Thymus (tissue), 11 donors: ENCODE measurements around the gene PRAC1. TPM values are rescaled to one million over a fixed set of nuclear protein-coding genes. Genes with fewer than 3 reads are reported as not detected.

ENCODE experiments used
- DNase-seq, 9 donors: peaks; one replicate each; pipeline ENCODE4 v3.0.0-alpha.2; 2013; ENCODE audit warnings: low spot score in 9 of 9, low read depth in 6 of 9, missing footprints in 1 of 9
- H3K27ac ChIP-seq, 2 donors: one replicate each; pipeline ENCODE4 v1.5.1; 2013; ENCODE audit warnings: control low read depth in 1 of 2, low read depth in 1 of 2, low read length in 1 of 2, mild to moderate bottlenecking in 1 of 2, moderate library complexity in 1 of 2
- H3K27me3 ChIP-seq, 2 donors: one replicate each; pipeline ENCODE4 v1.5.1; 2013; ENCODE audit warnings: low read length in 1 of 2; ENCODE audit not compliant: control insufficient read depth in 2 of 2, insufficient read depth in 1 of 2
- H3K36me3 ChIP-seq, 2 donors: one replicate each; pipeline ENCODE4 v1.5.1; 2013; ENCODE audit warnings: low read length in 1 of 2, mild to moderate bottlenecking in 1 of 2, moderate library complexity in 1 of 2; ENCODE audit not compliant: control insufficient read depth in 2 of 2, insufficient read depth in 2 of 2
- H3K4me1 ChIP-seq, 2 donors: one replicate each; pipeline ENCODE4 v1.5.1; 2013; ENCODE audit warnings: low read length in 2 of 2; ENCODE audit not compliant: control insufficient read depth in 2 of 2, insufficient read depth in 2 of 2
- H3K4me3 ChIP-seq, 2 donors: one replicate each; pipeline ENCODE4 v1.5.1; 2013; ENCODE audit warnings: low read length in 2 of 2, control low read depth in 1 of 2, mild to moderate bottlenecking in 1 of 2
- H3K9me3 ChIP-seq, 2 donors: one replicate each; pipeline ENCODE4 v1.5.1; 2013; ENCODE audit warnings: low read length in 1 of 2, mild to moderate bottlenecking in 1 of 2; ENCODE audit not compliant: control insufficient read depth in 2 of 2, insufficient read depth in 1 of 2
- WGBS: extraction: QIAGEN DNeasy Blood & Tissue Kit; methylation state at CpG from one replicate; pipeline ENCODE4 v1.1.7; 2013; 5-methylcytosine and 5-hydroxymethylcytosine counted together
- polyA plus RNA-seq: library from polyadenylated mRNA; stranded (reverse); fragments of 200-250 nt; gene quantifications from one replicate; pipeline ENCODE4 v1.2.3, GENCODE V29; 2013
- total RNA-seq: library from RNA; stranded (reverse); fragments of 120-200 nt; gene quantifications from one replicate; pipeline ENCODE4 v1.2.4, GENCODE V29; 2013
- donor health status: healthy.

Gene PRAC1
- total and polyA plus RNA-seq, 2 donors = 0.91 TPM; not detected in 1

GRCh38 chr17:48737330-48738043 is 15.2 kb upstream of the PRAC1 start:
- DNase-seq = no peak
- Histone ChIP-seq H3K36me3 (no peaks in the 10 kb centered on the region), H3K27ac (no peak overlapping the region), H3K4me1 (no peaks in the 10 kb centered on the region), H3K9me3 (peaks cover 0 to 14% of the 10 kb centered on the region in 2 donors), H3K4me3 (no peak overlapping the region), H3K27me3 (peaks cover 76 to 100% of the 10 kb centered on the region in 2 donors)
- 67% methylated on average over 4 of the region's 4 CpGs for WGBS

DNA sequence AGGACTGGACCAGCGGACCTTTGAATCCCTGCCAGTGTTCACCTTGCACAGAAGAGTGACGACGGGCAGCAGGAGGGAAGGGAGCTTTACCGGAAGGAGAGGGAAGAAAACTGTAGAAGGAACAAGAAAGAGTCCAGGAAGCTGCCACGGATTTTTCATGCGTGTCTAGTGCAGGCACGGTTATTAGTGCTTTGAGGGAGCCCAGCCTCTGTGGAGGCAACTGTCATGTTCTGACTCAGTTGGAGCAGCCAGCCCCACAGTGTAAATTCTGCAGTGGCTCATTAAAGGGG is 12.7 kb upstream of the PRAC1 start:
- no peaks in the 10 kb centered on the region for H3K4me1 ChIP-seq
- whole genome bisulfite sequencing = 7% methylated on average over 7 of the region's 7 CpGs
- no peak overlapping the region for H3K27ac ChIP-seq
- no peak for DNase-seq
- peaks cover 82 to 100% of the 10 kb centered on the region in 2 donors for H3K27me3 ChIP-seq
- H3K36me3 ChIP-seq = no peaks in the 10 kb centered on the region
- H3K9me3 ChIP-seq = peaks cover 0 to 14% of the 10 kb centered on the region in 2 donors
- no peak overlapping the region for H3K4me3 ChIP-seq

- Histone ChIP-seq H3K4me3 (no peak overlapping the region), H3K36me3 (no peaks in the 10 kb centered on the region), H3K27me3 (peaks cover 82 to 100% of the 10 kb centered on the region in 2 donors), H3K4me1 (no peaks in the 10 kb centered on the region), H3K27ac (no peak overlapping the region), H3K9me3 (peaks cover 0 to 14% of the 10 kb centered on the region in 2 donors)
- no peak for DNase-seq
- 11% methylated on average over 14 of the region's 14 CpGs for WGBS
Measured at GRCh38 chr17:48734333-48735061, 12.2 kb upstream of the PRAC1 start.

DNA sequence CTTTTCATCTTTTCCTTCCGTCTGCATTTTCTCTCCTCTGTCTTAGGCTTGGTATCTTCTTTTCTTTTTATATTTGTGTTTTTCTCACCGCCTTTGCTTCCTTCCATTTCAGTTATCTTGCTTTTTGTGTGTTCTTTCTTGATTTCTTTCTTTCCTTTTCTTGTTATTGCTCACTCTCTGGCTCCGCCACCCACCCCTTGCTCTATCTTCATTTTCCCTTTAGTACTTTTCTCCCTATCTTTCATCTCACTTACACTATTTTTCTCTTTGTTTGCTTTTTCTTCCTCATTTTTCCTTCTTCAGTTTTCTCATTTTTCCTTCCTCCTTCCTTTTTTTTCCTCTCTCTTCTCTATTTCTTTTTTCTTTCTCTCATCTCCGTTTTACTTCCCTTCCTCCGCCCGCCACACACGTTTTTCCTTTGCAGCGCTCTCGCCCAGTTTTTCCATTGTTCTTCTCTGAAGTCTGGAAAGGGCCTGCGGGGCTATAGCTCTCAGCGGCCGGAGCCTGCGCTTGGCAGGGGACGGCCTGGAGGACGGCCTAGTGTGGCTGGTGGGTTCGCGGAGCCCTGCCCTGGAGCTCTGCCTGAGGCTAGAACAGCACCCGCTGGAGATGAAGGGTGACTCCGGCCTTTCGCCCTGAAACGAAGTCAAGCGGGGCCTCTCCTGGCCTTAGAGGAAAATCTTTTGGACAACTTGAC is 11.5 kb upstream of the PRAC1 start:
- Histone ChIP-seq H3K27ac (no peak overlapping the region), H3K36me3 (no peaks in the 10 kb centered on the region), H3K4me1 (no peaks in the 10 kb centered on the region), H3K4me3 (no peak overlapping the region), H3K27me3 (peaks cover 84 to 100% of the 10 kb centered on the region in 2 donors), H3K9me3 (peaks cover 0 to 11% of the 10 kb centered on the region in 2 donors)
- DNase-seq = no peak
- WGBS = 17% methylated on average over 22 of the region's 22 CpGs

- Histone ChIP-seq H3K4me3 (no peak overlapping the region), H3K36me3 (no peaks in the 10 kb centered on the region)
- no peak for DNase-seq
Measured at GRCh38 chr17:48732688-48733629, 10.6 kb upstream of the PRAC1 start.

GRCh38 chr17:48731355-48731754 is 9.0 kb upstream of the PRAC1 start:
- no peak for DNase-seq
- peaks cover 87 to 100% of the 10 kb centered on the region in 2 donors for H3K27me3 ChIP-seq
- no peak overlapping the region for H3K4me3 ChIP-seq
- no peak overlapping the region for H3K27ac ChIP-seq
- H3K36me3 ChIP-seq = no peaks in the 10 kb centered on the region
- peaks cover 1 to 8% of the 10 kb centered on the region in 2 donors for H3K9me3 ChIP-seq
- H3K4me1 ChIP-seq = peaks cover 0 to 3% of the 10 kb centered on the region in 2 donors

More at GRCh38 chr17:48732688-48733629, 10.6 kb upstream of the PRAC1 start:
- Histone ChIP-seq H3K4me1 (peaks cover 0 to 3% of the 10 kb centered on the region in 2 donors), H3K9me3 (peaks cover under 1 to 8% of the 10 kb centered on the region in 2 donors), H3K27me3 (peaks cover 84 to 100% of the 10 kb centered on the region in 2 donors), H3K27ac (no peak overlapping the region)
- 6% methylated on average over 50 of the region's 50 CpGs for WGBS

DNA sequence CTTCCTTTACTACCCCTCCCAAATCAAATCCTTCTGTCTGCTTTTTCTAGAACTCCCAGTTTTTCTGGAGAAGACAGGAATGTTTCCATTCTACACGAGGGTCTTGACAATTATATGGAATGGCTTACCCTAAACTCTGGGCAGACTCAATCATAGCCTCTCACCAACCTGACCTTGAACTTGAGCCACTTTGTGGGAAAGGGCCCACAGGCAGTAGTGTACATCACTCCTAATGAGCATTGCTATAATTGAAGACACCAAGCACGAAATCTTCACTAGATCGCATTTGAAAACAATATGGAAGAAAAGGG is 7.9 kb upstream of the PRAC1 start:
- 34% methylated on average over 3 of the region's 3 CpGs for WGBS
- DNase-seq = no peak
- Histone ChIP-seq H3K27ac (no peak overlapping the region), H3K4me3 (no peak overlapping the region), H3K4me1 (peaks cover 0 to 3% of the 10 kb centered on the region in 2 donors), H3K27me3 (peaks cover 88 to 100% of the 10 kb centered on the region in 2 donors), H3K9me3 (peaks cover 1 to 9% of the 10 kb centered on the region in 2 donors), H3K36me3 (no peaks in the 10 kb centered on the region)

- no peak for DNase-seq
- no peaks in the 10 kb centered on the region for H3K36me3 ChIP-seq
- no peak overlapping the region for H3K4me3 ChIP-seq
- no peak overlapping the region for H3K27ac ChIP-seq
- peaks cover 89 to 100% of the 10 kb centered on the region in 2 donors for H3K27me3 ChIP-seq
- WGBS = 14% methylated on average over 19 of the region's 19 CpGs
- peaks cover 1 to 15% of the 10 kb centered on the region in 2 donors for H3K9me3 ChIP-seq
- peaks cover 0 to 5% of the 10 kb centered on the region in 2 donors for H3K4me1 ChIP-seq
Measured at GRCh38 chr17:48729335-48730239, 7.3 kb upstream of the PRAC1 start.
